ENCODE measurements around the gene NTM.

NTM gene

GRCh38 chr11:131356206-131356605 is 14.2 kb upstream of the NTM start:
- ATAC-seq (no peak), DNase-seq (ENCODE audit: low spot score in 2 of 2) (no peak)
- H3K36me3 Mint-ChIP-seq: no peaks in the 10 kb centered on the region
- H3K27ac Mint-ChIP-seq: no peak overlapping the region
- H3K4me1 Mint-ChIP-seq: no peaks in the 10 kb centered on the region
- peaks cover 10% of the 10 kb centered on the region for H3K9me3 Mint-ChIP-seq
- H3K4me3 Mint-ChIP-seq: no peak overlapping the region

GRCh38 chr11:131365329-131365930 is 5.0 kb upstream of the NTM start:
- Mint-ChIP-seq H3K27ac (peak overlapping the region; percentile 26), H3K9me3 (peaks cover 2% of the 10 kb centered on the region), H3K4me3 (no peak overlapping the region), H3K4me1 (no peaks in the 10 kb centered on the region), H3K36me3 (no peaks in the 10 kb centered on the region)
- DNase-seq (ENCODE audit: low spot score in 2 of 2) (no peak), ATAC-seq (no peak)

DNA sequence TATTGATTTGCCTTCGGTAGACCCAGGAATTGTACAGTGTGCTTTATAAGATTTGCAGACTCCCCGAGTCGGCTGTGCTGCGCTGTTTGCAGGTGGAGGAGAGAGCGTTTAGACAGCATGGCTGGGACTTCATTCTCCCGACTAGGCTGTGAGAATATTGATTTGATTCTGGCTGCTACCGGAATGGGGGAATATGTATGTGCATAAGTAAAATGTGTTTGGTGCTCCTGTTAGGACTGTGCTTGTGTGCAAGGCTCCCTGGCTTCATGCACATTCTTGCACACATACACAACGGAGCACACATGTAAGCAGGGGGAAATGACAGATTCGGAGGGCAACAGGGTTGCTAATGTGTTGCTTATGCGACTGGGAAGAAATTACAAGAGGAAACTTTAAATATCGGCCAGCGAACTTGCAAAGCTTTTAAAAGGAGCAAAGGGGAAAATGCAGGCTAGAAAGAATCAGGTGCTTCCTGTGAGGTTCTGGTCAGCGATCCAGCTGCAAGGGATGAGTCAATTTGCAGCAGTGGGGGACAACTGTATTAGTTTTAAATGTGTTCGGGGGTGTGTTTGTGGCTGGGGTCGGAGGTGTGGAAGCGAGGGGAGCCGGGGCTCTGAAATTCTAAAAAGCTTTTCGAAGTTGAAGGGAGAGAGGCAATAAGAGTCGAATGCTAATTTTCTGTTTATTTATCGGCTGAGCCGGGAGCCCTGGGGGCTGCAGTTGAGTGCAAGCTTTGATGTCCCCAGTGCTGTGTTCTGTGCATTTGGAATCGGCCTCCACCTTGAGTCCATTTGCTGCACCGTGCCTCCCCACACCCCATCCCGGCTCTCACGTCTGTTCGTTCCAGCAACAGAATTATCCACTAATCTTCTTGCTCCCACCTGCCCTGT is 731 bp downstream of the NTM start:
- Mint-ChIP-seq H3K27ac (no peak overlapping the region), H3K9me3 (peaks cover 2% of the 10 kb centered on the region), H3K36me3 (no peaks in the 10 kb centered on the region), H3K4me1 (no peaks in the 10 kb centered on the region), H3K4me3 (no peak overlapping the region)
- DNase-seq (ENCODE audit: low spot score in 2 of 2) (no peak), ATAC-seq (no peak)

GRCh38 chr11:131371791-131372104 is 1.3 kb downstream of the NTM start:
- DNase-seq (ENCODE audit: low spot score in 2 of 2) (no peak), ATAC-seq (no peak)
- no peak overlapping the region for H3K27ac Mint-ChIP-seq
- H3K4me3 Mint-ChIP-seq: no peak overlapping the region
- H3K4me1 Mint-ChIP-seq: no peaks in the 10 kb centered on the region
- peaks cover 4% of the 10 kb centered on the region for H3K9me3 Mint-ChIP-seq
- no peaks in the 10 kb centered on the region for H3K36me3 Mint-ChIP-seq

DNA sequence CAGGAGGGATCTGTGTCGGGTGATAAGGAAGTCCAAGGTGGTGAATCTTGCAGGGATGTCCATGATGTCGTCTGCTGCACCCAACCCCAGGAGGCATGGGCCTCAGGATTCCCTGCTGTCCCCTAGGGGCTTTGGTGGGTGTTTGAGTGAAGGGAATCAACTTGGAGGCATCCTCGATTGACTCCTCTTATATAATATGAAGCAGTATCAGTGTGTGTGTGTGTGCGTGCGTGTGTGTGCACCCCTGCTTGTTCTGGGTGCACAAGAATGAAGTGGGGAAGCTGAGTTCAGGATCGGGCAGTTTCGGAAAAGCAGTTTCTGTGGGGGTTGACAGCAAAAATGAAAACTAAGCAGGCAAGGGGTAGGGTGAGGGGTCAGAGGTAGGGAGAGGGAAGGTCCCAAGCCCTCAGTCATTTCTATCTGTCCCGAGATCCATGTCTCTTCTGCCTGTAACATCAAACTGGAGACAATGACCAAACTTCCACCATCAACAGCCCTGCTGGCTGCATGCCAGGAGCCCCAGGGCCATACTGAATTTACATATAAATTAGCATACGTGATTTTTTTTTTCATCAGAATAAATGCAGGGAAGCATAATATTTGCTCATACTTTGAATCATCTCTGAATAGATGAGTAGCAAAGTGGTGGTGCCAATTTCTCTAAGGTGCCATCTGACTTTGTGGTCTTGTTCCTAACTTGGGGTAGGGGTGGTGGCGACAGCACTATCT is 2.0 kb downstream of the NTM start:
- Mint-ChIP-seq H3K36me3 (no peaks in the 10 kb centered on the region), H3K27ac (no peak overlapping the region), H3K4me1 (no peaks in the 10 kb centered on the region), H3K9me3 (peaks cover 4% of the 10 kb centered on the region), H3K4me3 (no peak overlapping the region)
- ATAC-seq (no peak), DNase-seq (ENCODE audit: low spot score in 2 of 2) (no peak)

DNA sequence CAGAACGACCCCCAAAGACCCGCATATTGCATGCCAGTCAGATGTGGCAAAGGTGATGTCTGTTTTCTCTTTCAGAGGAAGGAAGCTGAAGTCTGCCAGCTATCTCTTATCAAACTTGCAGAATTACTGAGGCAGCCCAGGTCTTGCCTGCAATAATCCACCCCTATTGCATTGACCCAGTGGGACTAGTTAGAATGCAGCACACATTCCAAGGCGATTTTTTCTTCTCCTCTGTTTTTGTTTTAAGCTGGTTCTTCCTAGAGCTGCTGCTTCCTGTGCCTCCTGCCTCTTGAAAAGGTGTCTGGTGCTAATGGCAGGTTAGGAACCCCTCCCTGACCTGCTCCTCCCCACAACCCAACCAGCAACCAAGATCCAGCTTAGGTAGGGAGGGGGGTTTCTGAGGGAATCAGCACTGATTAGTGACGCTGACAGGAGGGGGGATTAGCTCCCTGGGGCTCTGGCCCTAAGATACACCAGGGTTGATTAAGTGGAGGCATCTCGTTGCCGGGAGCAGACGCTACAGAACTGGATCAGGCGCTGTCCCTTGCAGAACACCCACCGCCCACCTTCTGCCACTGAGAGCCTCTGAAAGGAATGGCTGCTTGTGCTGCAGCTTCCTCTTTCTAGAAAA is 2.8 kb downstream of the NTM start:
- Mint-ChIP-seq H3K4me1 (no peaks in the 10 kb centered on the region), H3K9me3 (peaks cover 4% of the 10 kb centered on the region), H3K4me3 (no peak overlapping the region), H3K36me3 (no peaks in the 10 kb centered on the region), H3K27ac (no peak overlapping the region)
- ATAC-seq (no peak), DNase-seq (ENCODE audit: low spot score in 2 of 2) (no peak)

GRCh38 chr11:131373756-131374155 is 3.3 kb downstream of the NTM start:
- Mint-ChIP-seq H3K4me3 (no peak overlapping the region), H3K9me3 (peaks cover 4% of the 10 kb centered on the region), H3K36me3 (no peaks in the 10 kb centered on the region), H3K4me1 (no peaks in the 10 kb centered on the region), H3K27ac (no peak overlapping the region)
- DNase-seq (ENCODE audit: low spot score in 2 of 2) (no peak), ATAC-seq (no peak)

DNA sequence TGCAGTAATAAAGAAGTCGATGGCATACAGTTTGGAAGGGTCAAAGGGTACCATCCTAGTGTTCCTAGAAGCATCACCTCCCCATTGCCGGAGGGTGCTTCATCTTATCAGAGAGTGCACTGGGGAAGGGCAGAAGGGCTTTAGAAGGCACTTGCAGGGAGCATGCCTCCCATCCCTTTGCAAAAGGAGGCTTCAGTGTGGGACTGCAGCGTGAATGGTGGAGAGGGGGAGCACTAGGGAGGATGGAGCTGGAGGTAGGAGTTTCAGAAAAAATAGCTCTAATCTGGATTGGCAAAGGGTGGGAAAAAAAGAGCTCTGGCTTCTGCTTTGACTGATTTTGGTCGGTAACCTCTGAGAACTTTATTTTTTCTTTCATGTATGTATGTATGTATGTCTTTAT is 5.0 kb downstream of the NTM start:
- no peaks in the 10 kb centered on the region for H3K4me1 Mint-ChIP-seq
- peaks cover 4% of the 10 kb centered on the region for H3K9me3 Mint-ChIP-seq
- H3K36me3 Mint-ChIP-seq: no peaks in the 10 kb centered on the region
- H3K4me3 Mint-ChIP-seq: no peak overlapping the region
- DNase-seq (ENCODE audit: low spot score in 2 of 2) (no peak), ATAC-seq (no peak)
- H3K27ac Mint-ChIP-seq: no peak overlapping the region

DNA sequence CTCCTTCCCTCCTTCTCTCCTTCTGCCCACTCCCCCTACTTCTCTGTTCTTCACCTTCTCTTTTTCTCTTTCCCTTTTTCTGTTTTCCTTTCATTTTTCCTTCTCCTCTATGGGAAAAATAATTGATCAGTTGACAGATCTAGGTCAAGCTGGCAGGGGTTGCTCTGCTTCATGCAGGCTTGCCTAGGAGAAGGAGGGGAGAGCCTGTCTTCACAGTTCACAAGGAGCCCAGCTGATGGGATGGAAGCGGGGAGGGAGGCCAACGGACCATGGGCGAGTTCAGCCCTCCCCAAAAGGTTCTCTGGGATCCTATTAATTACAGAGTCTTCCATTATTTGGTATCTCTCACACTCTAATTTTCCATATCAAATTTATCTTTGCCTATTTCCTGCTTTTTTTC is 5.5 kb downstream of the NTM start:
- Mint-ChIP-seq H3K4me1 (no peaks in the 10 kb centered on the region), H3K36me3 (no peaks in the 10 kb centered on the region), H3K9me3 (peaks cover 4% of the 10 kb centered on the region), H3K27ac (no peak overlapping the region), H3K4me3 (no peak overlapping the region)
- DNase-seq (ENCODE audit: low spot score in 2 of 2): no peak
- ATAC-seq: no peak

- Mint-ChIP-seq H3K9me3 (peaks cover 4% of the 10 kb centered on the region), H3K36me3 (no peaks in the 10 kb centered on the region), H3K27ac (no peak overlapping the region), H3K4me1 (no peaks in the 10 kb centered on the region), H3K4me3 (no peak overlapping the region)
- ATAC-seq: no peak
- DNase-seq (ENCODE audit: low spot score in 2 of 2): no peak
Measured at GRCh38 chr11:131378931-131379330, 8.5 kb downstream of the NTM start.

- Mint-ChIP-seq H3K4me1 (no peaks in the 10 kb centered on the region), H3K9me3 (peaks cover 6% of the 10 kb centered on the region), H3K27ac (no peak overlapping the region), H3K36me3 (no peaks in the 10 kb centered on the region), H3K4me3 (no peak overlapping the region)
- no peak for DNase-seq (ENCODE audit: low spot score in 2 of 2)
- no peak for ATAC-seq
Measured at GRCh38 chr11:131385763-131386390, 15.5 kb downstream of the NTM start.

DNA sequence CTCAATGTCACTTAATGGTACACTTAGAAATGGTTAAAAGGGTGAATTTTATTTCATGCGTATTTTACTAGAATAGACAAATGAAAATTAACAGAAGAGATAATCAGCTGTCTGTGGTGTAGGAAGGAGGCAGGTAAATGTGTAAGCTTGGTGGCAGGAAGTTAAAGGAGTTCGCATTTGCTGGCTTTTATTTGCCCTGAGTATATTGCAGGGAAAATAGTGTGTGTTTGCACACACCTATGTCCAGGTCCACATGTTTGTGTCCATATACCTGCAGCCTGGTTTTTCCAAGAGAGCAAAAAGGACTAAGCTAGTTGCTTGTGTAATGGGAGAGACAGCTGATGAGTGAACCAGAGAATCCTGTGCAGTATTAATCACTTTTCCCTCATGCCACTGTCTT is 16.0 kb downstream of the NTM start:
- no peaks in the 10 kb centered on the region for H3K4me1 Mint-ChIP-seq
- DNase-seq (ENCODE audit: low spot score in 2 of 2) (no peak), ATAC-seq (no peak)
- H3K27ac Mint-ChIP-seq: no peak overlapping the region
- H3K4me3 Mint-ChIP-seq: no peak overlapping the region
- H3K9me3 Mint-ChIP-seq: peaks cover 8% of the 10 kb centered on the region
- no peaks in the 10 kb centered on the region for H3K36me3 Mint-ChIP-seq

DNA sequence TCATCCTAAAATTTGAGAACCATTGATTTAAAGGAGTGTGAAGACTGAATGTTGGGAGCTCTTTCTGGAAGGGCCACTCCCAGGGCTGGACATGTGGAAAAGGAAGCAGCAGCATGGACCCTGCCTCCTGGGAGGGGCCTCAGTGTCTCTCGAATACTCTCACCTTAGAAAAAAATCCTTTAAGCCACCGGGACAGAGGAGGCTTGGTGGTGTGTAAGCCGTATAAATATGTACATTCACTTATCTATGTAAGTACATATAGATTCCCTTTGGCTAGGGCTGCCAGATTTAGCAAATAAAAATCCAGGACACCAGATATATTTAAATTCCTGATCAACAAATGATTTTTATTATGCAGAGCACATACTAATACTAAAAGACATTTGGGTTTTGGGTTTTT is 17.6 kb downstream of the NTM start:
- H3K4me1 Mint-ChIP-seq: no peaks in the 10 kb centered on the region
- peaks cover 10% of the 10 kb centered on the region for H3K9me3 Mint-ChIP-seq
- no peaks in the 10 kb centered on the region for H3K36me3 Mint-ChIP-seq
- H3K4me3 Mint-ChIP-seq: no peak overlapping the region
- H3K27ac Mint-ChIP-seq: no peak overlapping the region
- DNase-seq (ENCODE audit: low spot score in 2 of 2) (no peak), ATAC-seq (no peak)

DNA sequence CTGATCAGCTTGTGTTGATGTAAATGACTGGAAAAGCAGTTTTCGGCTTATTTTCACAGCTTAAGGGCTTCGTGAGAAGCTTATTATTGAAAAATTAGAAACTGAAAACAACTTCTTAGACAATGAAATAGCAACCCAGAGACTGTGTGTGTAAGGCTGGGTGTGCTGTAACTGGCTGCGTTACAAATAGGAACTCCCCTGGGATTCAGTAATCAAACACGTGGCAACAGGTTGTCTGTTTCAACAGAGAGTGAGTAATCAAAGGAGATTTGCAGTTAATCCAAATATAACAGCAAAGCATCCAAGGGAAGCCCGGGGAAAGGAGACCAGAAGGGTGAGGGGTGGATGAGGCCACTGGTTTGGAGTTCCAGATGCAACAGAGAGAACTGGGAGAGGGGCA is 19.2 kb downstream of the NTM start:
- DNase-seq (ENCODE audit: low spot score in 2 of 2) (no peak), ATAC-seq (no peak)
- H3K27ac Mint-ChIP-seq: no peak overlapping the region
- no peaks in the 10 kb centered on the region for H3K4me1 Mint-ChIP-seq
- no peaks in the 10 kb centered on the region for H3K36me3 Mint-ChIP-seq
- no peak overlapping the region for H3K4me3 Mint-ChIP-seq
- peaks cover 10% of the 10 kb centered on the region for H3K9me3 Mint-ChIP-seq

DNA sequence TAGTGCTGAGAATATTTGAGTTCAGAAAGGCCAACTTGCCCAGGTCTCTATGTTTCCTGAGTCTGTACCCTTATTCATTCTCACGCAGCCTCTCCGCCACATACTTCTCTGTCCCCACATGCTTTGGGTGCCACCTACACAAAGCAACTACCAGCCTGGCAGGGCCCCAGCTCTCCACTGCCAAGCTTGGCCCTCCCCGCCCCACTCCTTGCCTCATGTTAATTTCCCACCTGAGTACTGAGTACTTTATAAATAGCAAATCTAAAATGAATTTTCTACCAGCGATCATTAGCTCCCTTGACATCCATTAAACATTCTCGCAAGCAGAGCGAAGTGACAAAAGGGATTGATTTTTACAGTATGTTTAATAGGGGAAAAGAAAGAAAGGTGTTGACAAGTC is 20.8 kb downstream of the NTM start:
- DNase-seq (ENCODE audit: low spot score in 2 of 2): no peak
- Mint-ChIP-seq H3K9me3 (peaks cover 10% of the 10 kb centered on the region), H3K4me1 (no peaks in the 10 kb centered on the region), H3K4me3 (no peak overlapping the region), H3K27ac (no peak overlapping the region), H3K36me3 (no peaks in the 10 kb centered on the region)
- no peak for ATAC-seq

Measured in stimulated activated effector memory CD8-positive, alpha-beta T cell treated with anti-CD3 and anti-CD28 coated beads, Interleukin-12 subunit alpha, Interleukin-12 subunit beta, amount 100 ng/mL, for 72 hours (primary cell).